A673 (cell line): ENCODE data around the gene GALNT13. TPM values are rescaled to one million over a fixed set of nuclear protein-coding genes. Genes with fewer than 3 reads are reported as not detected.

Experiments used
- BruUV-seq: library from RNA; stranded (reverse); fragments of 400-500 nt; replicated peaks from 2 replicates; lab custom pipeline; 2021; lab: Mats Ljungman, UMichigan
- CTCF ChIA-PET: fragments of 300-600 bp; sonication (Branson Sonifier 250); formaldehyde crosslinking; loops from one replicate; lab custom pipeline; 2022; ENCODE audit warnings: antibody characterized with exemption; lab: Charles Lee
- POLR2A ChIA-PET: fragments of 300-600 bp; sonication (Branson Sonifier 250); formaldehyde crosslinking; loops from one replicate; lab custom pipeline; 2022; ENCODE audit warnings: antibody characterized with exemption; ENCODE audit not compliant: low non-redundant PET; lab: Charles Lee
- DNase-seq: peaks from one replicate; pipeline ENCODE4 v3.0.0-alpha.2; 2015; ENCODE audit warnings: low spot score
- H3K27ac ChIP-seq: fragments of 200-600 bp; sonication (generic); 2 replicates; pipeline ENCODE4 v1.5.1; 2016; ENCODE audit warnings: mixed run types, low read depth, mild to moderate bottlenecking, mixed read lengths, antibody characterized with exemption, low read length; ENCODE audit not compliant: poor library complexity, severe bottlenecking
- H3K27me3 ChIP-seq: fragments of 200-600 bp; sonication (generic); replicated peaks from 2 replicates; pipeline ENCODE4 v1.6.1; 2017; ENCODE audit warnings: mixed run types, low read depth, mild to moderate bottlenecking, mixed read lengths, antibody characterized with exemption, low read length; ENCODE audit not compliant: insufficient read depth, poor library complexity
- H3K36me3 ChIP-seq: fragments of 200-600 bp; sonication (generic); 2 replicates; pipeline ENCODE4 v1.6.1; 2016; ENCODE audit warnings: mixed run types, mild to moderate bottlenecking, mixed read lengths, antibody characterized with exemption, low read length; ENCODE audit not compliant: insufficient read depth, poor library complexity, severe bottlenecking
- H3K4me1 ChIP-seq: fragments of 200-600 bp; sonication (generic); 2 replicates; pipeline ENCODE4 v1.6.1; 2017; ENCODE audit warnings: mixed run types, mild to moderate bottlenecking, mixed read lengths, antibody characterized with exemption, low read length; ENCODE audit not compliant: insufficient read depth, poor library complexity, severe bottlenecking
- H3K4me3 ChIP-seq: fragments of 200-600 bp; sonication (generic); 2 replicates; pipeline ENCODE4 v1.5.1; 2016; ENCODE audit warnings: low read depth, mixed run types, mild to moderate bottlenecking, mixed read lengths, low read length; ENCODE audit not compliant: poor library complexity, severe bottlenecking
- H3K9me3 ChIP-seq: fragments of 200-600 bp; sonication (generic); 2 replicates; pipeline ENCODE4 v1.6.1; 2016; ENCODE audit warnings: mixed run types, low read depth, mild to moderate bottlenecking, mixed read lengths, antibody characterized with exemption, low read length; ENCODE audit not compliant: poor library complexity, severe bottlenecking
- EZH2 ChIP-seq: fragments of 200-600 bp; sonication (generic); IDR thresholded peaks from 2 replicates; pipeline ENCODE4 v1.6.1; 2017; ENCODE audit warnings: borderline replicate concordance, low read depth, mild to moderate bottlenecking, mixed read lengths, antibody characterized with exemption, low read length; ENCODE audit not compliant: poor library complexity, severe bottlenecking
- intact Hi-C: fragments of 100-400 bp; cut with micrococcal nuclease; formaldehyde crosslinking; loops from one replicate; pipeline ENCODE4 v1.10.0; 2022; ENCODE audit not compliant: unreplicated experiment
- total RNA-seq: library from RNA; stranded (reverse); gene quantifications from 2 replicates; pipeline ENCODE4 v1.2.3, GENCODE V29; 2021
- TF ChIP-seq, protein P1 (sequence below): fragments of 300-800, 200-600 bp; sonication (generic); conservative IDR thresholded peaks from 2 replicates; pipeline ENCODE4 v1.5.1; 2017; ENCODE audit warnings: low read depth, mild to moderate bottlenecking, antibody characterized with exemption, low read length, moderate library complexity, mixed read lengths

The GALNT13 gene
- total RNA-seq, 1 experiment from 2014 or later = not detected

DNA sequence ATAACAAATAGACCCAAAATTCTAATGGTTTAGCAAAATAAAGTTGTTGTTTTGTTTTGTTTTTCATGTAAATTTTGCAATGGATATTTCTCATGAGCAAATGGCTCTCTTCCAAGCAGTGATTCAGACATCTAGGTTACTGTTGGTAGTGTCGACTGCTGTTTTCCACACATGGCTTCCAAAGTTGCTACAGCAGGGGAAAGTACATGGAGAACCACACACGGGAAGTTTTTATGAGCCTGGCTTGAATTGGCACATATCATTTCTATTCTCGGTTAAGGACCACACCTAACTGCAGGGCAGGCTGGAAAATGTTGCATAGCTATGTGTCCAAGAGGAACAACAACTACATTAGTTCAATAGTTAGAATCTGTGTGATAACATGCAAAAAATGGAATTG lies 262.1 kb downstream of the GALNT13 start:
- BruUV-seq = no TSS peak
- no peaks in the 10 kb centered on the region for H3K4me1 ChIP-seq
- no peaks in the 10 kb centered on the region for H3K9me3 ChIP-seq
- TF ChIP-seq, protein P1, sequence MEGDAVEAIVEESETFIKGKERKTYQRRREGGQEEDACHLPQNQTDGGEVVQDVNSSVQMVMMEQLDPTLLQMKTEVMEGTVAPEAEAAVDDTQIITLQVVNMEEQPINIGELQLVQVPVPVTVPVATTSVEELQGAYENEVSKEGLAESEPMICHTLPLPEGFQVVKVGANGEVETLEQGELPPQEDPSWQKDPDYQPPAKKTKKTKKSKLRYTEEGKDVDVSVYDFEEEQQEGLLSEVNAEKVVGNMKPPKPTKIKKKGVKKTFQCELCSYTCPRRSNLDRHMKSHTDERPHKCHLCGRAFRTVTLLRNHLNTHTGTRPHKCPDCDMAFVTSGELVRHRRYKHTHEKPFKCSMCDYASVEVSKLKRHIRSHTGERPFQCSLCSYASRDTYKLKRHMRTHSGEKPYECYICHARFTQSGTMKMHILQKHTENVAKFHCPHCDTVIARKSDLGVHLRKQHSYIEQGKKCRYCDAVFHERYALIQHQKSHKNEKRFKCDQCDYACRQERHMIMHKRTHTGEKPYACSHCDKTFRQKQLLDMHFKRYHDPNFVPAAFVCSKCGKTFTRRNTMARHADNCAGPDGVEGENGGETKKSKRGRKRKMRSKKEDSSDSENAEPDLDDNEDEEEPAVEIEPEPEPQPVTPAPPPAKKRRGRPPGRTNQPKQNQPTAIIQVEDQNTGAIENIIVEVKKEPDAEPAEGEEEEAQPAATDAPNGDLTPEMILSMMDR = no peak
- no peak for TF ChIP-seq EZH2
- intact Hi-C loops = no loop called here
- CTCF ChIA-PET = no interaction called here
- H3K36me3 ChIP-seq = no peaks in the 10 kb centered on the region
- no peak overlapping the region for H3K4me3 ChIP-seq
- POLR2A ChIA-PET = no interaction called here
- no peaks in the 10 kb centered on the region for H3K27me3 ChIP-seq
- H3K27ac ChIP-seq = no peak overlapping the region
- no peak for DNase-seq

DNA sequence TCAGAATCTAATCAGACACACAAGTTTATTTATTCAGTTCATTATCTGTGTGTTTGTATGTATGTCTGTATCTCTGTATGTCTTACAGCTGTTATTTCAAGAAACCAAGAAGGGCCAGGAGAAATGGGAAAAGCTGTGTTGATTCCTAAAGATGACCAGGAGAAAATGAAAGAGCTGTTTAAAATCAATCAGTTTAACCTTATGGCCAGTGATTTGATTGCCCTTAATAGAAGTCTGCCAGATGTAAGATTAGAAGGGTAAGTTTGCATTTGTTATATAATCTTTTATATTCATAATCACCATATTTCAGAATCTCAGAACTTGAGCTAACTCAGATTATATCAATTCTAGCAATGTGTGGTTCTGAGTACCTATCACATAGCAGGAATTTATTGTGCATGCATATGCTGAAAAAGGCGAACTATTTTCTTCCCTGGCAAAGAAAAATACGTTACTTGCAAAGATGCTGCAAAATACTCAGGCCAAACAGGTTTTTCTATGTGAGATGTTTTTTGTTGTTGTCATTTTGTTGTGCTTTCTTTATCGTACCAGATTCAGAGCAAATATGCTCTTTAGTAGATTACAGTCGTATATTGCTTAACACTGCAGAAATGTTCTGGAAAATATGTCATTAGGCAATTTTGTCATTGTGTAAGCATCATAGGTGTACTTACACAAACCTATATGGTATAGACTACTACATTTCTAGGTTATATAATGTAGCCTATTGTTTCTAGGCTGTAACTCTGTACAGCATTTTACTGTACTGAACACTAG lies 268.7 kb downstream of the GALNT13 start:
- ChIA-PET CTCF (no interaction called here), POLR2A (no interaction called here)
- TF ChIP-seq, protein P1 = no peak
- TF ChIP-seq EZH2 = no peak
- intact Hi-C loops = no loop called here
- no peak for DNase-seq
- Histone ChIP-seq H3K9me3 (no peaks in the 10 kb centered on the region), H3K4me1 (no peaks in the 10 kb centered on the region), H3K27me3 (no peaks in the 10 kb centered on the region), H3K36me3 (no peaks in the 10 kb centered on the region), H3K27ac (no peak overlapping the region), H3K4me3 (no peak overlapping the region)
- BruUV-seq = no TSS peak

DNA sequence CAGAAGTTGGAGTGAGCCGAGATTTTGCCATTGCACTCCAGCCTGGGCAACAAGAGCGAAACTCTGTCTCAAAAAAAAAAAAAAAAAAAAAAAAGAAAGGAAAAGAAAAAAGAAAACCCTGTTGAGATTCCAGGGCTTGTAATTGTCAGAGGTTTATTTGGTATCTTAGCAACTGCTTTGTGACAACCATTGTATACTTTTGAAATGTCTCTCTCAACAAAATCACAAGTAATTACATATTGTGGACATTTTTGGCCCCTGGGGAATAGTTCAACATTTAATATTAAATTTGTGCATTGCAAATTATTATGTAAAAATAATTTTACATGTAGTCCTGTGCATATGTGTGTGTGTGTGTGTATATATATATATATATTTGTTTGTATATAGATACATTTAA lies 270.8 kb downstream of the GALNT13 start:
- no TSS peak for BruUV-seq
- Histone ChIP-seq H3K4me1 (no peaks in the 10 kb centered on the region), H3K9me3 (no peaks in the 10 kb centered on the region), H3K27ac (no peak overlapping the region), H3K36me3 (no peaks in the 10 kb centered on the region), H3K4me3 (no peak overlapping the region), H3K27me3 (no peaks in the 10 kb centered on the region)
- ChIA-PET CTCF (interaction anchor here (0.5 kb wide), 1 partner anchor 645 kb away, joined by 3 read pairs; no protein-coding TSS in a partner anchor), POLR2A (no interaction called here)
- no peak for DNase-seq
- TF ChIP-seq, protein P1 = no peak
- no peak for TF ChIP-seq EZH2
- intact Hi-C loops = no loop called here
